ENCODE data around the gene CHRNA9.

The CHRNA9 gene

GRCh38 chr4:40299126-40299525, 36.0 kb upstream of the CHRNA9 start:
- TF ChIP-seq, protein P1, sequence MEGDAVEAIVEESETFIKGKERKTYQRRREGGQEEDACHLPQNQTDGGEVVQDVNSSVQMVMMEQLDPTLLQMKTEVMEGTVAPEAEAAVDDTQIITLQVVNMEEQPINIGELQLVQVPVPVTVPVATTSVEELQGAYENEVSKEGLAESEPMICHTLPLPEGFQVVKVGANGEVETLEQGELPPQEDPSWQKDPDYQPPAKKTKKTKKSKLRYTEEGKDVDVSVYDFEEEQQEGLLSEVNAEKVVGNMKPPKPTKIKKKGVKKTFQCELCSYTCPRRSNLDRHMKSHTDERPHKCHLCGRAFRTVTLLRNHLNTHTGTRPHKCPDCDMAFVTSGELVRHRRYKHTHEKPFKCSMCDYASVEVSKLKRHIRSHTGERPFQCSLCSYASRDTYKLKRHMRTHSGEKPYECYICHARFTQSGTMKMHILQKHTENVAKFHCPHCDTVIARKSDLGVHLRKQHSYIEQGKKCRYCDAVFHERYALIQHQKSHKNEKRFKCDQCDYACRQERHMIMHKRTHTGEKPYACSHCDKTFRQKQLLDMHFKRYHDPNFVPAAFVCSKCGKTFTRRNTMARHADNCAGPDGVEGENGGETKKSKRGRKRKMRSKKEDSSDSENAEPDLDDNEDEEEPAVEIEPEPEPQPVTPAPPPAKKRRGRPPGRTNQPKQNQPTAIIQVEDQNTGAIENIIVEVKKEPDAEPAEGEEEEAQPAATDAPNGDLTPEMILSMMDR (IDR thresholded peaks at IDR 0.05), result no peak

- TF ChIP-seq, protein P1 (IDR thresholded peaks at IDR 0.05), result peak; percentile 12; the same call in 1 of the 2 replicates
These were observed 35.3 kb upstream of the CHRNA9 start for GRCh38 chr4:40299811-40300292.

GRCh38 chr4:40300371-40301162, 34.6 kb upstream of the CHRNA9 start:
- TF ChIP-seq, protein P1 (IDR thresholded peaks at IDR 0.05), result no peak

GRCh38 chr4:40301603-40302002, 33.5 kb upstream of the CHRNA9 start:
- TF ChIP-seq, protein P1 (IDR thresholded peaks at IDR 0.05), result no peak

DNA sequence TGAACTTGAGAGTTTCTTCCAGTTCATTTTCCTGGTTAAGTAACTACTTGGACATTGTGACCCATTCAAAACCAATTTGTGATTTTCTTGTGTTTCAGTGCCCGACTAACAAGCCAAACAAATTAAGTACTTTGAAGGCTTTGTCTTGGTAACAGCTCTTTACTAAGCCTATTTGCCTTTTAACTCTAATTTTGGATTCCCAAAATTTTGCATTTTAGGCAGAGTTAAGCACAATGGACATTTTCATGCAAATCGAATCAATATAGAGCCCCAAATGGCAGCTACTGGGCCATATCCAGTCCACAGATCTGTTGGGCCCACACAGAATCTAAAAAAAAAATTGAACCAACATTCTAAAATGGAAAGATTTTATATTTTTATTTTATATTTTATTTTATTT, 31.4 kb upstream of the CHRNA9 start:
- TF ChIP-seq, protein P1 (IDR thresholded peaks at IDR 0.05), result no peak

- TF ChIP-seq, protein P1 (IDR thresholded peaks at IDR 0.05), result no peak
These were observed 29.6 kb upstream of the CHRNA9 start for GRCh38 chr4:40305328-40306170.

- TF ChIP-seq, protein P1 (IDR thresholded peaks at IDR 0.05), result no peak
These were observed 28.9 kb upstream of the CHRNA9 start for GRCh38 chr4:40306226-40306625.
